GM10847 (cell line): Measurements from ENCODE around the gene CROT.

Source experiments
- POLR2A ChIP-seq: IDR thresholded peaks from 2 replicates; pipeline ENCODE4 v1.6.1; 2011; ENCODE audit not compliant: insufficient read length; ENCODE audit errors: extremely low read depth

The CROT gene

GRCh38 chr7:87332321-87332720, 13.1 kb upstream of the CROT start:
- TF ChIP-seq POLR2A = no peak

- TF ChIP-seq POLR2A = no peak
Measured at GRCh38 chr7:87336136-87336535, 9.3 kb upstream of the CROT start.

- TF ChIP-seq POLR2A = no peak
Measured at GRCh38 chr7:87337331-87337730, 8.1 kb upstream of the CROT start.

- TF ChIP-seq POLR2A = no peak
Measured at GRCh38 chr7:87339373-87339897, 6.0 kb upstream of the CROT start.

GRCh38 chr7:87341441-87341840, 4.0 kb upstream of the CROT start:
- TF ChIP-seq POLR2A = no peak

- TF ChIP-seq POLR2A = no peak
Measured at GRCh38 chr7:87342231-87342630, 3.2 kb upstream of the CROT start.

- no peak for TF ChIP-seq POLR2A
Measured at GRCh38 chr7:87344446-87344845, 1.0 kb upstream of the CROT start.

- TF ChIP-seq POLR2A = no peak
Measured at GRCh38 chr7:87345962-87346371, 503 bp downstream of the CROT start.

GRCh38 chr7:87347207-87347606, 1.7 kb downstream of the CROT start:
- TF ChIP-seq POLR2A = no peak

GRCh38 chr7:87347664-87348063, 2.2 kb downstream of the CROT start:
- no peak for TF ChIP-seq POLR2A

- no peak for TF ChIP-seq POLR2A
Measured at GRCh38 chr7:87354749-87355148, 9.3 kb downstream of the CROT start.

GRCh38 chr7:87356448-87356847, 11.0 kb downstream of the CROT start:
- no peak for TF ChIP-seq POLR2A

- no peak for TF ChIP-seq POLR2A
Measured at GRCh38 chr7:87359366-87359765, 13.9 kb downstream of the CROT start.

GRCh38 chr7:87361320-87361719, 15.9 kb downstream of the CROT start:
- TF ChIP-seq POLR2A = no peak

- TF ChIP-seq POLR2A = no peak
Measured at GRCh38 chr7:87363342-87363741, 17.9 kb downstream of the CROT start.

- no peak for TF ChIP-seq POLR2A
Measured at GRCh38 chr7:87364246-87364645, 18.8 kb downstream of the CROT start.

- TF ChIP-seq POLR2A = no peak
Measured at GRCh38 chr7:87369216-87369615, 23.8 kb downstream of the CROT start.
